Skeletal muscle cell (primary cell): ENCODE results near the gene STAT2.
"Not testable (repeated sequence)": the region's sequence is repeated elsewhere in the genome, so short reads cannot be mapped to it uniquely, and the experiment has no call there.

Experiments used
- DNase-seq: peaks from one replicate; pipeline ENCODE4 v3.0.0-alpha.2; 2010; ENCODE audit warnings: low read depth
- H3K4me3 ChIP-seq: 2 replicates; pipeline ENCODE4 v1.5.1; 2011; ENCODE audit warnings: low read depth, mild to moderate bottlenecking, control low read depth, low read length, moderate library complexity

The STAT2 gene

DNA sequence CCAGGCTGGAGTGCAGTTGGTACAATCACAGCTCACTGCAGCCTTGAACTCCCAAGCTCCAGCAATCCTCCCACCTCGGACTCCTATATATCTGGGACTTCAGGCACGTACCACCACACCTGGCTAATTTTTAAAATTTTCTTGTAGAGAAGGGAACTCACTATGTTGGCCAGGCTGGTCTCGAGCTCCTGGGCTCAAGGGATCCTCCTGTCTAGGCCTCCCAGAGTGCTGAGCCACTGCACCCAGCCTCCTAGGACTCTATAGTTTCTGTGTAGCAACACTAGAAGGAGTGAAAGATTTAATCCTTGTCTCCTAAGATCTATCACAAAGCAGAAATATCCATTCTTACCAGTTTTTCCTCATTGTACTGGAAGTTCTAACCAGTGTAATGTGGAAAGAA, 7.0 kb upstream of the STAT2 start:
- DNase-seq, result no peak
- H3K4me3 ChIP-seq, result no peak overlapping the region

DNA sequence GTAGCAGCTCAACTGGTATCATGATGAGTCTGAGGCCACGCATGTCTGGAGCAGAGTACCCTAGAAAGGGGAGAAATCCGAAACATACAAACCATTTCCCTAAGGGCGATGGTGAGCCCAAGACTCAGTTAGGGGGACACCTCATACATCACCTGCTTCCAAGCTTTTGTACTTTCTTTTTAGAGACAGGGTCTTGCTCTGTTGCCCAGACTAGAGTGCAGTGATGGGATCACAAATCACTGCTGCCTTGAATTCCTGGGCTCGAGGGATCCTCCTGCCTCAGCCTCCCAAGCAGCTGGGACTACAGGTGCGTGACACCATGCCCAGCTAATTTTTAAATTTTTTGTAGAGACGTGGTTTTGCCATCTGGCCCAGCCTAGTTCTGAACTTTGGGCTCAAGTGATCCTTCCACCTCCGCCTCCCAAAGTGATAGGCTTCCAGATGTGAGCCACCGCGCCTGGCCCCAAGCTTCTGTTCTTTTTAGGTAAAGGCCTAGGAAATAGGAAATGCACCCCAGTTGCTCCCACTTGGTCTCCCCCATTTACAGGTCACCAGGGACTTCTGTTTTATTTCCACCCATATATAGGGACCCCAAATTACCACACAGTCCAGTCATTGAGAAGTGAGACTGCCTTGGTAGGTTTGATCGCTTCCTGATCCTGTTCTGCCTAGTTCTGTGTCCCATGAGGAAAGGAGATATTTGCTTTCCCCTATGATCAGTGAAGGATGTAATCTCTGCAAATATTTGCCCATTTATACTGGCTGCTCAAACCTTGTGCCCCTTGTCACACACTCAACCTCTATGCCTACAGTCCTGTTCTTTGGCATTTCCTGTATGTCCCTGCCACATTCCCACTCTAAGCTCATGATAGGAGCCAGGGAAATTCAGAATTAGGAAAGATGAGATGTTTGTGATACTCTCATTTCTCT, 2.5 kb upstream of the STAT2 start, which contains the start of gene APOF:
TSS of gene APOF (minus strand) at position 728 of the 930 bp plus-strand sequence. CDS start at position 616, 112 bp downstream.
- H3K4me3 ChIP-seq, result no peak within 1 kb of the TSS
- no peak for DNase-seq

DNA sequence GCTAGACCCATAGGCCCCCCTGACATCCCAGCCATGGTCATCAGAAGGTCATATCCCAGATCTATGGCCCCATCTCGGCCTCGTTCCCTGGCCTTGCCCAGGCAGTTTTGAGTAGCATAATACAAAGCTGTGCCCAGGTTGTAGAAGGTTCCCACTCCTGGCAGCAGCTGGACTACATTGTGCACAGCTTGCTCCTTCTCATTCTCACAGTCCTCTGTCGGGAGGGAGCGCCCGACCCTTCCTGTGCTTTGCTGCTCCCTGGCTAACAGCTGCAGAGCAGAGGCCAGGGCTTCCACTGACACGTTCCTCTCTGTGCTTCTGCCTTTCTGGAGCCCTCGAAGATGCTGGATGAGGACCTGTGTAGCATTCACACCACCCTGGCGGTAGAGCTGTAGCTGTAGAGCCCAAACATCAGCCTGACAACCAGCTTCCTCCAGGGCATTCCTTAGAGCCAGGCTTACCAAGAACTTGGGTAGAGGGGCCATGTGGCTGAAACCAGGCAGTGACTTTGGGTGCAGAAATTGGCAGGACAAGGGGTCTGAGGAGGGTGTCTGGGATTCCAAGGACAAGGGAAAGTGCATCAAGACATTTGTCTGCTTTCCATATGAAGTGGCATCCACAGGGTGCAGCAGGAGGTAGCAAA, 1.7 kb upstream of the STAT2 start:
- DNase-seq, result no peak
- H3K4me3 ChIP-seq, result no peak overlapping the region

DNA sequence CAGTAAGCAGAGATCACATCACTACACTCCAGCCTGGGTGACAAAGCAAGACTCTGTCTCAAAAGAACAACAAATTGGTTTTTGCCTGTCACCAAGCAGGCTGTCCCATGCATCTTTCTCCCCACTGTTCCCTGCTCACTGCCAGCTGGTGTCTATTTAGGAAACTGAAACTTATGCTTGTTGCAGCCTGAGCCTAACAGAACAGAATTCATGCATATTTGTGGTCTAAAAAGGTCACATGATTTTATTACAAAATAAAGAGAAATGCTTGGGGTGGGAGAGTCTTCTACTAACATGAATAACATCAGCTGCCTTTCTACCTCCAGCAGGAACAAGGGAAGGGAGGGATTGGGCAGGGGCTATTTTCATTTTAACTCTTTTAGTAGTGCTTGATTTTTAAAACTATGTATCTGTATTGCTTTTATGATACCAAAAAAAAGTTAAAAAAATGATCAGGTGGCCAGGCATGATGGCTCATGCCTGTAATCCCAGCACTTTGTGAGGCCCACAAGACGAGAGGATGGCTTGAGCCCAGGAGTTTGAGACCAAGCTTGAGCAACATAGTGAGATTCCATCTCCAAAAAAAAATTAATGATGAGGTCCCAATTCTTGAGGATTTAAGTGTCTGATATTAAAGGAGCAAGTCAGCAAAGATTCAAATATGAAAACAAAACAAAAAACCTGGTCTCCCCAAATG, 923 bp downstream of the STAT2 start:
- H3K4me3 ChIP-seq, result peak overlapping the region; percentile 71
- DNase-seq, result peak; percentile 57

DNA sequence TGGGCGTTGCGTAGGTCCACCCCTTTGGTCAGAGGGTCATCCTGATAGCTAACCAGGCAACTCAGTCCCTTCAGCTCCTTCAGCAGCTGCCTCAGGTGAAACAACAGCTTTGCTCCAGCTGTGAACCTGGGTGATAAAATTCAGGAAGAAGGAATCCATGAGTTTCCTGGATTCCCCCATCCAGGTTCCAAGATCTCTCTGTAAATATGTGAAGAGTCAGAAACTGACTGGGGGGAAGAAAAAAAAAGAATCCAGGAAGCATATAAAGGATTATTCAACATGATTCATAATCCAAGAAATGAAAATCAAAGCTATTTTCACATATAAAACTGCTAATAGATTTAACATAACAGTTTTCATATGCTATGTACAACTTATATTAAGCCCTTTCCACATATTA, 8.6 kb downstream of the STAT2 start:
- no peak for DNase-seq
- H3K4me3 ChIP-seq, result no peak overlapping the region

DNA sequence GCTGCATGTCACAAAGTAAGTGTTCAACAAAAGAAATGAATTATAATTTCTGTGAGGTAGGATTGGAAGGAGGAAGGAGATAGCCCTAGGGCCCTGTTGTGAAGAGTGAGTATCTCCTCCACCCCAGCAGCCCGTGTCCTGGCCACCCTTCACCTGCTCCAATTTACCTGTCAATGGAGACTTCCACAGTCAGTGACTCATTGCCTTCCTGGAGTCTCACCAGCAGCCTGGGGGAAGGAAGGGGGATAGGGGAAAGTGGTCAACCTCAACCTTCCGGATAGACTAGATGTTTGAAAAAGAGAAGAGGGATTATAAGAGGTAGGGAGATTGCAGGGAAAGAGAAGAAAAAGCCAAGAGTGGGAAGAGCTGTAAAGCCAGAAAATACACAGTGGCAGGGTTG, 9.2 kb downstream of the STAT2 start:
- H3K4me3 ChIP-seq, result no peak overlapping the region
- no peak for DNase-seq

DNA sequence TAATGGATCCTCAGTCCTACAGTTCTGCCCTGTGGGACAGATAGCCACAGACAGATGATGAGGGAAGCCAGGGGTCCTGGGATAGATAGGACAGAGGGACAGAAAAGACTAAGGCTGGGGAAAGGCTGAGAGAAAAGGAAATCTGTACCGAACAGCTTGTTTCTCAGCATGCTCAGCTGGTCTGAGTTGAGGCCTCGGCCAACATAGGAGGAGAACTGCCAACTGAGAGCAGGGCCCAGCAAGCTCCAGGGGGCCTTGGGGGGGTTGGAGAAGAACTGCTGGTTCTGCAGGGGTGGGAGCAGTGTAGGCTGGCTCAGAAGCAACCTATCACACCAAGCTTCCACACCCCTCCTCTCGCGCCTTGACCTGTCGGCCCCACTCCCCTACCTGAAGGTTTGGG, 11.1 kb downstream of the STAT2 start:
- H3K4me3 ChIP-seq, result no peak overlapping the region

DNA sequence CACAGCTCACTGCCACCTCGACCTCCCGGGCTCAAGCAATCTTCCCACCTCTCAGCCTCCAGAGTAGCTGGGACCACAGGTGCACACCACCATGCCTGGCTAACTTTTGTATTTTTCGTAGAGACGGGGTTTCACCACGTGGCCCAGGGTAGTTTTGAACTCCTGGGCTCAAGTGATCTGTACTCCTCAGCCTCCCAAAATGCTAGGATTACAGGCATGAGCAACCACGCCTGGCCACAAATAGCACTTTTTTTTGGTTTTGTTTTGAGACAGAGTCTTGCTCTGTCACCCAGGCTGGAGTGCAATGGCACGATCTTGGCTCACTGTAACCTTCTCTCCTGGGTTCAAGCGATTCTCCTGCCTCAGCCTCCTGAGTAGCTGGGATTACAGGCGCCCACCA, 12.7 kb downstream of the STAT2 start:
- not testable (repeated sequence) for DNase-seq, H3K4me3 ChIP-seq

More for the DNA sequence above, 11.1 kb downstream of the STAT2 start:
- DNase-seq, result no peak

DNA sequence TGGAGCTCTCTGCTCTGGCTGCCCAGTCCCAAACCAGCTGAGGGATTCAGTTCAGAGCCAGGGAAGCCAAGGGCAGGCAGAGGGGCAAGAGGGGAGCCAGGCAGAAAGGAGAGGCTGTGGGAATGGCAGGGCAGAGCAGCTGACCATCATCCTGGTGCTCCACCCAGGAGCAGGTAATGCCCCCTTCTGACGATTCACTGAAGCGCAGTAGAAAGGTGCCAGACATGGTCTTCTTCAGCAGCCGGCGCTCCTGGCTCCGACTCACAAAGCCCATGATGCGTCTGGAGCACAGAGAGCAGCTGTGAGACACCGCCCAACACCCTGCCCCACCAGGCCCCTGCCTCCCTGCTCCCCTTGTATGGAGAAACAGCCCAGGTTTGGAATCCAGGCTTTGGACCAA, 13.2 kb downstream of the STAT2 start:
- H3K4me3 ChIP-seq, result no peak overlapping the region
- DNase-seq, result no peak

DNA sequence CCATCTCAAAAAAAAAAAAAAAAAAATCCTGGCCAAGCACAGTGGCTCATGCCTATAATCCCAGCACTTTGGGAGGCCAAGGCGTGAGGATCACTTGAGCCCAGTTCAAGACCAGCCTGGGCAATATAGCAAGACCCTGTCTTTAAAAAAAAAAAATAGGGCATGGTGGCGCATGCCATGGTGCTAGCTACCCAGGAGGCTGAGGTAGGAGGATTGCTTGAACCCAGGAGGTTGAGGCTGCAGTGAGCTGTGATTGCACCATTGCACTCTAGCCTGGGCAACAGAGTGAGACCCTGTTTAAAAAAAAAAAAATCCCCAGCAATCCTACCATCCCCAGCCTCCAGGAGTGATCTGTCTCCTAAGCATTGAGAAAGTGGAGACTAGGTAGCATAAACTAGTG, 17.6 kb downstream of the STAT2 start:
- DNase-seq, H3K4me3 ChIP-seq: not testable (repeated sequence)

DNA sequence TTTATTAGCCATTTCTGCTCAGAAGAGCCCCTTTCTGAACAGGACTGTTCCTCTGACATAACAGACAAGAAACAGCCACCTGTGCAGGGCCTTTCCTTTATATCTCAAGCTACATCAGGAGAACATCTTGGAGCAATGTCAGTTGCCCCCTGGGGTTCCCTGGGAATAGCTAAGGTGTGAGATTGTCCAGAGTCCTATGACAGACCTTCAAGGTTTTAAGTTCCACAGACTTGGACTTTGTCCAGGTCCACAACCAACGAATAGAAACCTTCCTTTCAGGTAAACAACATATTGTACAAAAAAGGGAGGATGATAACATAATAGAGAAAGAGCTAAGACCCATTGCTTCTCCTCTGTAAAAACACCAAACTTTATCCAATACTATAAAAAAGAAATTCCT, 18.3 kb downstream of the STAT2 start:
- no peak overlapping the region for H3K4me3 ChIP-seq
- DNase-seq, result no peak

DNA sequence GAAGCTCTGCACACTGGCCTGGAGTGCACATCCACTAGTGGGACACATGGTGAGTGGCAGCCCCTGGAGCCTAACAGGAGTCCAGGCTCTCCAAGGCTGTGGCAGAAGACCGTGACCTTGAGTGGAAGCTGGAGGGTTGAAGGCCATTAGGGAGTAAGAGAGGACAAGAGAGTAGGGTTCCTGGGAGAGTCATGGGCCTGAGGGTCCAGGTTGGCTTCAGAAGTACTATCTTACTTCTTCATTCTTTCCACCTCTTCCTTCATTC, 20.8 kb downstream of the STAT2 start:
- H3K4me3 ChIP-seq, result no peak overlapping the region
- no peak for DNase-seq

DNA sequence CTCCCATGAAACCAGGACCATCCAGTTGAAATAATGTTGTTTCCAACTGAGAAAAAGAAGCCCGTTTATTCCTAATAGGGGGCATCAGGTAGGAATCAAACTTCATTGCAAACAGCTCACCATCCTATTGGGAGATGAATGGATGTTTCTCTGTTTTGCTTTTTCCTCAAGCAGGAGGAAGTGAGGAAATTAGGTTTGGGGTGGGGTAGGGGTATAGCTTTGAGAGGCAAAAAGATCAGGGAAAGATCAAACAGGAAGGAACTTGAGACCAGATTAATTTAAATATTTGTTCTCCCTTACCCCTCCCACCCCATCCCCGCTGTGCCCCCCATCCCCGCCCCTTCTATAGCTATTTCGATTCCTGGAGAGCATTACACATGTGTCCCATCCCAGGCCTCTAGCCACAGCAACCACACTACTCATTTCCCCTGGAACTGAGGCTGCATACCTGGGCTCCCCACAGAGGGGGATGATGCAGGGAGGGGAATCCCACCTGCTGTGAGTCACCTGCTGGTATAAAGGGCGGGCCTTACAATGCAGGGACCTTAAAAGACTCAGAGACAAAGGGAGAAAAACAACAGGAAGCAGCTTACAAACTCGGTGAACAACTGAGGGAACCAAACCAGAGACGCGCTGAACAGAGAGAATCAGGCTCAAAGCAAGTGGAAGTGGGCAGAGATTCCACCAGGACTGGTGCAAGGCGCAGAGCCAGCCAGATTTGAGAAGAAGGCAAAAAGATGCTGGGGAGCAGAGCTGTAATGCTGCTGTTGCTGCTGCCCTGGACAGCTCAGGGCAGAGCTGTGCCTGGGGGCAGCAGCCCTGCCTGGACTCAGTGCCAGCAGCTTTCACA, 21.4 kb downstream of the STAT2 start, which contains the start of gene IL23A:
TSS of gene IL23A (plus strand) at position 577 of the 850 bp plus-strand sequence. CDS start at position 738, 161 bp downstream.
- no peak for DNase-seq
- H3K4me3 ChIP-seq, result no peak within 1 kb of the TSS

DNA sequence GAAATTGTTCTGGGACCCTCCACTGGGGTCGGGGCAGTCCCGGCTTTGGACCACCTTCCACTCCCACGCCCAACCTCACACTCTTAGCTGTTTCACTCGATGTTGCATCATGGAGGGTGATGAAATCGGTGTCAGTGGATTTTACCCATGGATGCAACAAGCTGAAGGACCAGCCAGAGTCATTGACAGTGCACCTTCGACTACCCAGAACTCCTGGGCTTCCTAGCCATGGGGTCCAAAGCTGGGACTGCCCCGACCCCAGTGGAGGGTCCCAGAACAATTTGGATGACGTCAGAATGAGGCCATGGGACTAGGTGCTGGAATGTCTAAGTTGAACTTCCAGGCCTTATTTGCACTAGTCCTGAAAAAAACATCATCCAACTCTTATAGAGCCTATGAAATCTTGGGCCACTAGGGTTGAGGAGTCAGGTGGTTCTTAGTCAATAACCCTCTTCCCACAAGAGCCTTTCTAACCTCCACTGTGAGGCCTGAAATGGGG, 22.1 kb downstream of the STAT2 start:
- no peak overlapping the region for H3K4me3 ChIP-seq
- DNase-seq, result no peak

DNA sequence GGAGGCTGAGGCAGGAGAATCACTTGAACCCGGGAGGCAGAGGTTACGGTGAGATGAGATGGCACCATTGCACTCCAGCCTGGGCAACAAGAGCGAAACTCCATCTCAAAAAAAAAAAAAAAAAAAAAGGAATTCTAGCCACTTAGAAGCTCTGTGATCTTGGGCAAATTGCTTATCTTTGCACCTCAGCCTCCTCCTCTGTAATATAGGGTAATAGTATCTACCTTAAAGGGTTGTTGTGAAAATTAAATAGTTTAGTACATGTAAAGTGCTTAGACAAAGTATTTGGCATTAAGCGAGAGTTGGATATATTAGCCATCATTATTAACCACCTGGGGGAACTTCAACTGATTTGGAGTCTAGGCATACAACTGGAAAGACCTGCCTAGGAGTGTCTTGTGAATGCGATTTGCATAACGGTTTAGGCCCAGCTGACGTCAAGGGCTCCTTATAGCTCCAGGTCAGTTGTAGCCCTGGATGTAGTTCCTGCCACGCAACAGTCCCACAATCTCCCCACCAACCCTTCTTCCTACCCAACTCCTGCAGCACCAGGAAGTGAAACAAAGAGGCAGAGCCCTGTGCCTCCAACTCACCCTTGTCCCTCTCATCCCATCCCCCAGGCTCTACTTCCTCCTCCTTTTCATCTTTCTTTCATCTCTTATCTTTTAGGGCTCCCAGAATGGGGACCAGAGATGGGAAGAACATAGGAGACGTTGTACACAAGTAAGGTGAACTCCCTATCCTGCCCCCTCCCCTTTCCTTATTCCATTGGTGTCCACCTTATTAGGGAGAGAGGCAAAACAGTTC, 23.3 kb downstream of the STAT2 start:
- H3K4me3 ChIP-seq, result no peak overlapping the region
- DNase-seq, result no peak

DNA sequence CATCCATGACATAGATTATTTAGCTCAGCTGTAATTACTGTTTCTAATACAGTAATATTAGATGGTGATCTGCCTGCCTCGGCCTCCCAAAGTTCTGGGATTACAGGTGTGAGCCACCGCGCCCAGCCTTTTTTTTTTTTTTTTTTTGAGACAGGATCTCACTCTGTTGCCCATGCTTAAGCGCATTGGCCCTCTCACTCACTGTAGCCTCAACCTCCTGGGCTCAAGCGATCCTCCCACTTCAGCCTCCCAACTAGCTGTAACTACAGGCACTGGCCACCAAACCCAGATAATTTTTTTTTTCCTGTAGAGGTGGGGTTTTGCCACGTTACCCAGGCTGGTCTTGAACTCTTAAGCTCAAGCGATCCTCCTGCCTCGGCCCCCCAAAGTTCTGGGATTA, 24.4 kb downstream of the STAT2 start:
- not testable (repeated sequence) for H3K4me3 ChIP-seq, DNase-seq

DNA sequence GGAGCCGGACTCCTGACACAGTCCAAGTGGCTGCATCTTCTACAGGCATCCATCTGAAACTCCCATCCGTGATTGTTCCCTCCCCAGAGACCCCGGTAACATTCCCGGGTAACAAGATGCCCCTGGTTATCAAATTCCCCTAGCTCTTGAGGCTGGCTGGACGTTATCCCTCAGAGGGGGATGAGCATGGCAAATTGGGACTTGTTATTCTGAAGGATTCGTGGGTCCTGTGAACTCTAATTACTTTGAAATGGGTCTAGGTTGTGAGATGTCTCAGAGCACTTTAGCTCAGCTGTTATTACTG, 25.5 kb downstream of the STAT2 start:
- DNase-seq, result no peak
- H3K4me3 ChIP-seq, result peak overlapping the region; percentile 63

DNA sequence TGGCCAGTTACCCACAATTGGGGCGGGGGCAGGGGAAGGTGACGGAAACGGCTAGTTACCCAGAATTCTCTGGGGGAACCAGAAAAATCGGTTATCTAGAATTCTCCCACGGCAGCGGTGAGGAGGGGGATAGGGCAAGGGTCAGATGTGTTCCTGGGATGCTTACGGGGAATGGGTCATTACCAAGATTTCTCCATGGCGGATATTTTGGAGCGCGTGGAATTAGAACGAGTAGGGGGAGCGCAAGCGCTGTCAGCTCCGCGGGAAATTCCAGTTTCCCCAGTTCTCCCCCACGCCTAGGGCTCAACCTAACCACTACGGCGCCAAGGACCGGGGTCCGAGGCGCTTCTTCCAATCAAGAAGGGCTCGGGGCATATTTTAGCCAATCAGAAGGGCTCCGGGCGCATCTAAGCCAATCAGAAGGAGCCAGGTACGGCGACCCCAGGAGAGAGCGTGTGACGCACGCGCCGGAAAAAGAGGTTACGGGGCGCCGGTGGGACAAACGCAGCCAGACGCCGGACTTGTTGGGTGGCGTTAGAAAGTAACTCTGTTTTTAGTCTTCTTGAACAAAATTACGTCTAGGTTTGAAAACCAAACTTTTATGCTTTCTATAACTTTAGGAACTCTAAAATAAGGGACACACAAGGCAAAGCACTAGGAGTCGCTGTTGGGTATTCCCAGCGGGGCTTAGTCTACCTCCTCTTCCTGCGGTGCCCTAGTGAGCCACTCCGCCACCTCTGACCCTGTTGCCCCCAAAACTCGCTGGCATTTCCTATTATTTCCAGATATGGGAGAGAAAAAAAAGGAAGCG, 26.0 kb downstream of the STAT2 start, which contains the start of gene PAN2:
TSS of gene PAN2 (minus strand) at position 322 of the 811 bp plus-strand sequence. CDS start 906 bp downstream, outside the sequence.
- DNase-seq, result peak; percentile 92
- H3K4me3 ChIP-seq, result peak within 1 kb of the TSS; percentile 63
